ENCODE measurements around the gene CDK8. TPM values are rescaled to one million over a fixed set of nuclear protein-coding genes. Genes with fewer than 3 reads are reported as not detected.

The CDK8 gene
- total RNA-seq, 1 experiment from 2014 or later, result 35.1 TPM

- intact Hi-C loops (cut with micrococcal nuclease; ENCODE audit: unreplicated experiment), result no loop called here
- POLR2A ChIA-PET, result no interaction called here
- H3K4me3 ChIP-seq (ENCODE audit: low read depth, low read length), result no peak overlapping the region
- CTCF ChIA-PET, result no interaction called here
- no peaks in the 10 kb centered on the region for H3K9me3 ChIP-seq
- Mint-ChIP-seq H3K27ac (ENCODE audit: unreplicated experiment) (no peak overlapping the region), H3K9me3 (ENCODE audit: unreplicated experiment) (no peaks in the 10 kb centered on the region), H3K4me3 (ENCODE audit: unreplicated experiment) (no peak overlapping the region), H3K4me1 (ENCODE audit: low read depth, unreplicated experiment) (peaks cover 6% of the 10 kb centered on the region), H3K27me3 (ENCODE audit: insufficient read depth, unreplicated experiment) (no peaks in the 10 kb centered on the region), H3K36me3 (ENCODE audit: insufficient read depth, unreplicated experiment) (no peaks in the 10 kb centered on the region)
- no peaks in the 10 kb centered on the region for H3K27me3 ChIP-seq (replicated peaks; ENCODE audit: control insufficient read depth, insufficient read depth, low read length)
- no peaks in the 10 kb centered on the region for H3K36me3 ChIP-seq (ENCODE audit: control insufficient read depth, insufficient read depth, low read length)
- BruUV-seq (replicated peaks), result no TSS peak
- no peak for DNase-seq
- TF ChIP-seq CTCF (IDR thresholded peaks at IDR 0.05; ENCODE audit: insufficient read depth in 1 of 2, low read depth in 1 of 2, low read length in 1 of 2, severe bottlenecking in 1 of 2, unreplicated experiment in 1 of 2), result no peak
- H3K4me1 ChIP-seq, result peaks cover under 1% of the 10 kb centered on the region
Observed at GRCh38 chr13:26228096-26228495, 25.8 kb upstream of the CDK8 start.

GRCh38 chr13:26229080-26229615 lies 24.8 kb upstream of the CDK8 start:
- no peak overlapping the region for H3K27ac Mint-ChIP-seq (ENCODE audit: unreplicated experiment)
- no peak overlapping the region for H3K4me3 ChIP-seq (ENCODE audit: low read depth, low read length)
- H3K9me3 ChIP-seq, result no peaks in the 10 kb centered on the region
- POLR2A ChIA-PET, result no interaction called here
- intact Hi-C loops (cut with micrococcal nuclease; ENCODE audit: unreplicated experiment), result no loop called here
- no peak for DNase-seq
- CTCF ChIA-PET, result no interaction called here
- BruUV-seq (replicated peaks), result no TSS peak
- H3K27me3 ChIP-seq (replicated peaks; ENCODE audit: control insufficient read depth, insufficient read depth, low read length), result no peaks in the 10 kb centered on the region
- H3K4me1 Mint-ChIP-seq (ENCODE audit: low read depth, unreplicated experiment), result no peaks in the 10 kb centered on the region
- no peaks in the 10 kb centered on the region for H3K27me3 Mint-ChIP-seq (ENCODE audit: insufficient read depth, unreplicated experiment)
- no peaks in the 10 kb centered on the region for H3K36me3 Mint-ChIP-seq (ENCODE audit: insufficient read depth, unreplicated experiment)
- no peak for TF ChIP-seq CTCF (IDR thresholded peaks at IDR 0.05; ENCODE audit: insufficient read depth in 1 of 2, low read depth in 1 of 2, low read length in 1 of 2, severe bottlenecking in 1 of 2, unreplicated experiment in 1 of 2)
- no peaks in the 10 kb centered on the region for H3K36me3 ChIP-seq (ENCODE audit: control insufficient read depth, insufficient read depth, low read length)
- no peaks in the 10 kb centered on the region for H3K4me1 ChIP-seq
- H3K4me3 Mint-ChIP-seq (ENCODE audit: unreplicated experiment), result no peak overlapping the region
- no peaks in the 10 kb centered on the region for H3K9me3 Mint-ChIP-seq (ENCODE audit: unreplicated experiment)

GRCh38 chr13:26230703-26231102 lies 23.2 kb upstream of the CDK8 start:
- Histone ChIP-seq H3K27me3 (replicated peaks; ENCODE audit: control insufficient read depth, insufficient read depth, low read length) (no peaks in the 10 kb centered on the region), H3K9me3 (no peaks in the 10 kb centered on the region), H3K4me1 (no peaks in the 10 kb centered on the region), H3K36me3 (ENCODE audit: control insufficient read depth, insufficient read depth, low read length) (no peaks in the 10 kb centered on the region), H3K4me3 (ENCODE audit: low read depth, low read length) (no peak overlapping the region)
- no TSS peak for BruUV-seq (replicated peaks)
- H3K27ac Mint-ChIP-seq (ENCODE audit: unreplicated experiment), result no peak overlapping the region
- H3K27me3 Mint-ChIP-seq (ENCODE audit: insufficient read depth, unreplicated experiment), result no peaks in the 10 kb centered on the region
- POLR2A ChIA-PET, result no interaction called here
- H3K36me3 Mint-ChIP-seq (ENCODE audit: insufficient read depth, unreplicated experiment), result no peaks in the 10 kb centered on the region
- no peak for DNase-seq
- no peak overlapping the region for H3K4me3 Mint-ChIP-seq (ENCODE audit: unreplicated experiment)
- intact Hi-C loops (cut with micrococcal nuclease; ENCODE audit: unreplicated experiment), result no loop called here
- CTCF ChIA-PET, result no interaction called here
- H3K9me3 Mint-ChIP-seq (ENCODE audit: unreplicated experiment), result no peaks in the 10 kb centered on the region
- H3K4me1 Mint-ChIP-seq (ENCODE audit: low read depth, unreplicated experiment), result no peaks in the 10 kb centered on the region
- no peak for TF ChIP-seq CTCF (IDR thresholded peaks at IDR 0.05; ENCODE audit: insufficient read depth in 1 of 2, low read depth in 1 of 2, low read length in 1 of 2, severe bottlenecking in 1 of 2, unreplicated experiment in 1 of 2)
